CD4-positive, CD25-positive, alpha-beta regulatory T cell (primary cell): ENCODE results near the gene YEATS2. TPM values are rescaled to one million over a fixed set of nuclear protein-coding genes. Genes with fewer than 3 reads are reported as not detected.
A peak's percentile ranks its signal among the peaks of the same experiment; 100 is the strongest.

Experiments used
- ATAC-seq, 2 donors: fragments of 150-1000 bp; cut with Tn5 transposase; one replicate each; pipeline ENCODE4 v1.10.0; 2021; ENCODE audit warnings: low read depth in 2 of 2, moderate number of reproducible peaks in 2 of 2, moderate library complexity in 1 of 2
- DNase-seq, 3 donors: peaks; one replicate each; pipeline versions ENCODE4 v3.0.0 to v3.0.0-alpha.2; 2012 to 2022; ENCODE audit warnings: mixed read lengths in 1 of 3
- H3K27ac ChIP-seq: one replicate; pipeline ENCODE4 v1.7.0; 2013; ENCODE audit warnings: mild to moderate bottlenecking, low read length; ENCODE audit not compliant: insufficient read depth, poor library complexity, severe bottlenecking
- H3K27me3 ChIP-seq: one replicate; pipeline ENCODE4 v1.7.0; 2013; ENCODE audit warnings: low read length; ENCODE audit not compliant: control insufficient read depth, insufficient read depth
- H3K36me3 ChIP-seq: one replicate; pipeline ENCODE4 v1.7.0; 2013; ENCODE audit warnings: mild to moderate bottlenecking, low read length, moderate library complexity; ENCODE audit not compliant: control insufficient read depth, insufficient read depth
- H3K4me1 ChIP-seq: 2 replicates; pipeline ENCODE4 v1.7.0; 2013; ENCODE audit warnings: mild to moderate bottlenecking, low read length; ENCODE audit not compliant: insufficient read depth, control insufficient read depth, poor library complexity, severe bottlenecking
- H3K4me3 ChIP-seq: one replicate; pipeline ENCODE4 v1.7.0; 2013; ENCODE audit warnings: low read depth, mild to moderate bottlenecking, low read length, moderate library complexity
- H3K9me3 ChIP-seq, 2 experiments: 1 replicate in 1 of 2; 2 replicates in 1 of 2; pipeline ENCODE4 v1.7.0; 2013; ENCODE audit warnings: low read length in 2 of 2, mild to moderate bottlenecking in 1 of 2, moderate library complexity in 1 of 2; ENCODE audit not compliant: control insufficient read depth in 2 of 2
- H3K27ac Mint-ChIP-seq, 3 donors: one replicate each; pipeline ENCODE4 v1.8.0; 2020 to 2022; ENCODE audit warnings: mild to moderate bottlenecking in 3 of 3, mixed read lengths in 3 of 3, moderate library complexity in 2 of 3
- H3K27me3 Mint-ChIP-seq: one replicate; pipeline ENCODE4 v1.8.0; 2022; ENCODE audit warnings: mild to moderate bottlenecking, mixed read lengths
- H3K36me3 Mint-ChIP-seq: one replicate; pipeline ENCODE4 v1.8.0; 2020; ENCODE audit warnings: mixed read lengths
- H3K4me1 Mint-ChIP-seq, 4 donors: one replicate each; pipeline ENCODE4 v1.8.0; 2020 to 2022; ENCODE audit warnings: mixed read lengths in 4 of 4, mild to moderate bottlenecking in 1 of 4
- H3K4me3 Mint-ChIP-seq, 4 donors: one replicate each; pipeline ENCODE4 v1.8.0; 2020 to 2022; ENCODE audit warnings: mild to moderate bottlenecking in 4 of 4, mixed read lengths in 4 of 4, moderate library complexity in 3 of 4
- H3K9me3 Mint-ChIP-seq, 7 donors: one replicate each; pipeline ENCODE4 v1.8.0; 2020 to 2022; ENCODE audit warnings: mixed read lengths in 7 of 7, mild to moderate bottlenecking in 3 of 7, moderate library complexity in 2 of 7
- polyA plus RNA-seq, 4 donors: library from polyadenylated mRNA; unstranded; fragments of 300-500 nt; fragmentation: Illumina TruSeq; gene quantifications; one replicate each; pipeline ENCODE4 v1.2.3, GENCODE V29; 2021
- total RNA-seq: library from RNA; stranded (reverse); gene quantifications from one replicate; pipeline ENCODE4 v1.2.3, GENCODE V29; 2022

YEATS2 gene
- total and polyA plus RNA-seq, 5 donors from 2014 or later, result 2.6 to 31.8 (median 3.5) TPM

DNA sequence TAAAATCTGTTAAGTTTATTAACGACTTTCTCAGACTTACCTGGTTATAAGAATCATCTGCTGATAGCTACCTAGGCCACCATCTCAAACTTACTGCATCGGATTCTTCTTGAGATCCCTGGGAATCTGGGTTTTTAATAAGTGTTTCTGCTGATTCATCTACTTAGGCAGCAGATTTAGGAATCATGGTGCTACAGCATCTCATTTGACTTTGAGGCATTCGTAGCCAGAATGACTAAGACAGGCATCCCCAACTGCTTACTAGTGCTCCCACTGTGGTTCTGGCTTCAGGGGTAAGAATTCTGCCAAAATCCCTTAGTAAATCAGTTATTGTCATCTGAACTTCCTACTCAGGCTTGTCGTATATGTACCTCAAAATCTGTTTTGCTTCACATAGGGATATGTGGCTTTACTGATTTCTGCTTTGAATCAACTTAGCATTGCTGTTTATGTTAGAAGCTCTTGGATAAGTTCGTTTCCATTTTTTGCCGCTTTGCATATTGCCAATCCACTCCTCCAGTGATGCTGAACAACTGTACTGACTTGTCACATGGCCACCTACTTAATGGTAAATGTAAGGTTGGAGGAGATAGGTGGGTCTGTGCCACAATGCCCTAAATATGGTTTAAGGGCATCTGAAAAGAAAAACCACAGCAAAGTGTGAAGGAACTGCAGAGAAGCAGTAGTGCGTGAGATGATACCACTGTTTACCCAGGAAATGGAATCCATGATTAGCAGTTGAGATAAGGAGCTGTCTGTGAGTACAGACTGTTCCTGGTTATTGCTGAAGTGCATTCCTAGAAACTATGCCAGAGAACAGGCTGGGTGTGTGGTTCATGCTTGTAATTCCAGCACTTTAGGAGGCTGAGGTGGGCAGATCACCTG is 67.5 kb downstream of the YEATS2 start:
- ATAC-seq, result no peak
- H3K27me3 ChIP-seq, result no peaks in the 10 kb centered on the region
- H3K27me3 Mint-ChIP-seq, result no peaks in the 10 kb centered on the region
- no peak overlapping the region for H3K4me3 ChIP-seq
- H3K27ac Mint-ChIP-seq, result peak overlapping the region; percentile 24 to 79 (median 55)
- H3K9me3 Mint-ChIP-seq, result peaks cover 0 to 1% (median 0%) of the 10 kb centered on the region in 7 donors
- H3K4me1 ChIP-seq, result no peaks in the 10 kb centered on the region
- H3K36me3 ChIP-seq, result peaks cover 27% of the 10 kb centered on the region
- DNase-seq, result no peak
- H3K36me3 Mint-ChIP-seq, result peaks cover 25% of the 10 kb centered on the region
- no peaks in the 10 kb centered on the region for H3K9me3 ChIP-seq
- no peak overlapping the region for H3K27ac ChIP-seq
- H3K4me1 Mint-ChIP-seq, result peaks cover 0 to 4% (median 2%) of the 10 kb centered on the region in 4 donors
- no peak overlapping the region for H3K4me3 Mint-ChIP-seq

DNA sequence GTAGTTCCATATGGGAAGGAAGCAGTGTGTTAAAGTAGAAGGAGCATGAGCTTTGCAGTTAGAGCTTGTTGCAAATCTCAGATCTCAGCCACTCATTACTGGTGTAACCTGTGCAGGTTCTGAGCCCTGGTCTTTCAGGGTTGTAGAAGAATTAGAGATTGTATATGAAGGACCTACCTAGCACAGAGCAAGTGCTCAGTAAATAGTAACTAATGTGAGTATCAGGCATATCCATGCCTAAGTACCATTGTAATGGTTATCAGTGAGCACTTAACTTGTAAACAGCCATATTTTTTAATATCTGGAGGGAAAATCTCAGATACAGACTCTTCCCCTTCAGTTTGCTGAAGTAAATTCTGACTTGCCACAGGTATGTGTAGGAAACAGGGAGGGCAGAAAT is 68.5 kb downstream of the YEATS2 start:
- no peak overlapping the region for H3K27ac ChIP-seq
- H3K4me3 ChIP-seq, result no peak overlapping the region
- Mint-ChIP-seq H3K36me3 (peaks cover 26% of the 10 kb centered on the region), H3K4me1 (peaks cover 0 to 4% (median 2%) of the 10 kb centered on the region in 4 donors), H3K27me3 (no peaks in the 10 kb centered on the region), H3K4me3 (no peak overlapping the region), H3K27ac (peak overlapping the region; percentile 20 to 90 (median 55)), H3K9me3 (peaks cover 0 to 1% (median 0%) of the 10 kb centered on the region in 7 donors)
- no peaks in the 10 kb centered on the region for H3K27me3 ChIP-seq
- H3K36me3 ChIP-seq, result peaks cover 25% of the 10 kb centered on the region
- no peaks in the 10 kb centered on the region for H3K4me1 ChIP-seq
- DNase-seq (no peak), ATAC-seq (no peak)
- no peaks in the 10 kb centered on the region for H3K9me3 ChIP-seq

DNA sequence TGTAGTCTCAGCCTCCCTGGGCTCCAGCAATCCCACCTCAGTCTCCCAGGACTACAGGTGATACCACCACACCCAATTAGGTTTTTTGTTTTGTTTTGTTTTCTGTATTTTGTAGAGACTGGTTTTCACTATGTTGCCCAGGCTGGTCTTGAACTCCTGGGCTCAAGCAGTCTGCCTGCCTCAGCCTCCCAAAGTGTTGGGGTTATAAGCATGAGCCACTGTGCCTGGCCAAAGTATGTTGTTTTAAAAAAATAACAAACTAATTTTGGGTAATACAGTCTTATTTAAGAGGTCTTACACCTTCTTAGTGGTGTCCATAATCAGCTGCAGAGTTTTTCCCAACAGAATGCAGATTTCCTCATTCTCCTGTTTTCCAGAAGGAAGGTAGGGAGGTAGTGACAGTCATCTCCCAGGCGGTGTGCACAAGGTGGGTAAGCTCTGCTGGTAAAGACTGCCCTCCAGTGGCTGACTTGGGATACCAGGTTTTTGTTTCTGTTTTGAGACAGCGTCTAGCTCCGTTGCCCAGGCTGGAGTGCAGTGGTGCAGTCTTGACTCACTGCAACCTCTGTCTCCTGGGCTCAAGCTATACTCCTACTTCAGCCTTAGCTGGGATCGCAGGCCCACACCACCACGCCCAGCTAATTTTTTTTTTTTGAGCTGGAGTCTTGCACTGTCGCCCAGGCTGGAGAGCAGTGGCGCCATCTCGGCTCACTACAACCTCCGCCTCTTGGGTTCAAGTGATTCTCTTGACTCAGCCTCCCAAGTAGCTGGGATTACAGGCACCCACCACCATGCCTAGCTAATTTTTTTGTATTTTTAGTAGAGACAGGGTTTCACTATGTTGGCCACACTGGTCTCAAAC is 69.4 kb downstream of the YEATS2 start:
- no peak overlapping the region for H3K4me3 ChIP-seq
- peaks cover 0 to 1% (median 0%) of the 10 kb centered on the region in 7 donors for H3K9me3 Mint-ChIP-seq
- H3K4me1 Mint-ChIP-seq, result peaks cover 0 to 4% (median 2%) of the 10 kb centered on the region in 4 donors
- peak overlapping the region; percentile 20 to 66 (median 25) for H3K27ac Mint-ChIP-seq
- peak; percentile 82 to 85 for ATAC-seq
- H3K27ac ChIP-seq, result no peak overlapping the region
- no peaks in the 10 kb centered on the region for H3K27me3 ChIP-seq
- peak; percentile 61 to 77 (median 71) for DNase-seq
- H3K9me3 ChIP-seq, result no peaks in the 10 kb centered on the region
- no peaks in the 10 kb centered on the region for H3K27me3 Mint-ChIP-seq
- peaks cover 23% of the 10 kb centered on the region for H3K36me3 Mint-ChIP-seq
- no peak overlapping the region for H3K4me3 Mint-ChIP-seq
- peaks cover 20% of the 10 kb centered on the region for H3K36me3 ChIP-seq
- H3K4me1 ChIP-seq, result no peaks in the 10 kb centered on the region

DNA sequence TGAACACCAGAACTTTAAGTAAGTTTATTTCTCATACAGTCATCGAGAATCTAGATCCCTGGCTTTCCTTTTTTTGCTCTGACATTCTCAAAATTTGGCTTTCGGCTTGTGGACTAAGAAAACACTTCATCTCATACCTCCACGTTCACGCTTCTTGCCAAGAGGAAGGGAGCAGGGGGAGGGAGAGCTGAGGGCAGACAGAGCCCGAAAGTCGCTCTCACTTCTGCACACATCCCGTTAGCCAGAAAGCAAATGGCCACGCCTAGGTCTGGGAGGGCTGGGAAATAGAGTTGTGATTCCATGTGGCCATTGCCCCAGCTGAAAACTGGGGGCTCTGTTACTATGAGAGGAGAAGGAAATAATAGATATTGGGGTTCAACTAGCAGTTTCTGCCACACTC is 70.5 kb downstream of the YEATS2 start:
- H3K9me3 Mint-ChIP-seq, result peaks cover 0 to 1% (median 0%) of the 10 kb centered on the region in 7 donors
- Histone ChIP-seq H3K27ac (no peak overlapping the region), H3K4me1 (no peaks in the 10 kb centered on the region), H3K9me3 (no peaks in the 10 kb centered on the region), H3K4me3 (no peak overlapping the region), H3K27me3 (no peaks in the 10 kb centered on the region), H3K36me3 (peaks cover 20% of the 10 kb centered on the region)
- ATAC-seq, result no peak
- peaks cover 0 to 4% (median 2%) of the 10 kb centered on the region in 4 donors for H3K4me1 Mint-ChIP-seq
- H3K27ac Mint-ChIP-seq, result peak overlapping the region in 1 of 3 donors; percentile 35
- no peaks in the 10 kb centered on the region for H3K27me3 Mint-ChIP-seq
- no peak for DNase-seq
- H3K4me3 Mint-ChIP-seq, result no peak overlapping the region
- H3K36me3 Mint-ChIP-seq, result peaks cover 18% of the 10 kb centered on the region

DNA sequence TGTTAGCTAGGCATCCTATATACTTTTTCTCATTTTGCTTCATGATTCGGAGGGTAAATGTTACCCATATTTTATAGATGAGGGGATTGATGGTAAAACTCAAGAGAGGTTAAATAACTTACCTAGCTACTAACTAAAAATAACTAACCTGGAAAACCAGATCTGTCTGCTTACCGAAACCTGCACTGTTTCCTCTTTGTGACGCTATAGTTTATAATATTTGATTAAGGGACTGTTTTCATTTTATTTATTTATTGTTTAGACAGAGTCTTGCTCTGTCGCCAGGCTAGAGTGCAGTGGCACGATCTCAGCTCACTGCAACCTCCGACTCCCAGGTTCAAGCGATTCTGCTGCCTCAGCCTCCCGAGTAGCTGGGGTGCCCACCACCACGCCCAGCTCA is 71.9 kb downstream of the YEATS2 start:
- Mint-ChIP-seq H3K27ac (no peak overlapping the region), H3K4me1 (peaks cover 0 to 4% (median 2%) of the 10 kb centered on the region in 4 donors), H3K4me3 (no peak overlapping the region), H3K27me3 (no peaks in the 10 kb centered on the region), H3K36me3 (peaks cover 24% of the 10 kb centered on the region), H3K9me3 (peaks cover 0 to 1% (median 0%) of the 10 kb centered on the region in 7 donors)
- DNase-seq (no peak), ATAC-seq (no peak)
- Histone ChIP-seq H3K27me3 (no peaks in the 10 kb centered on the region), H3K36me3 (peaks cover 27% of the 10 kb centered on the region), H3K4me3 (no peak overlapping the region), H3K27ac (no peak overlapping the region), H3K9me3 (no peaks in the 10 kb centered on the region), H3K4me1 (no peaks in the 10 kb centered on the region)

DNA sequence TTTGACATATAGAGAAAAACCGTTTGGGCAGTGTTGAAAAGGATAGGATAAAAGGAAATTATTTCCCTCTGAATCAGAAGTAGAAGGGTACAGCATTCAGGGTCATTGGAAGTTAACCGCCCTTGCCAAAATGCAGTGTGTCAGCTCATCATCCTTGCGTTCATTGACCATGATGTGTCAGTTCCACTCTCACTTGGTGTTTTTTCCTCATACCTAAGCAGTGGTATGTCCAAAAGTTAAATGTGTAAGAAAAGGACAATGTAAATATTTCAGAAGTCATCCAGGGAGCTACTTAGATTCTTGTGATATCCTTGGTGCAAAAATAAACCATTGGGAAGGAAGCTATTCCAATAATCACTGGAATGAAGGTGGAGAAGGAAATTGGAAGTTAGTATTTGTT is 77.0 kb downstream of the YEATS2 start:
- Histone ChIP-seq H3K27ac (no peak overlapping the region), H3K9me3 (no peaks in the 10 kb centered on the region), H3K36me3 (peaks cover 62% of the 10 kb centered on the region), H3K4me3 (no peak overlapping the region), H3K27me3 (no peaks in the 10 kb centered on the region), H3K4me1 (no peaks in the 10 kb centered on the region)
- DNase-seq (no peak), ATAC-seq (no peak)
- Mint-ChIP-seq H3K4me1 (peaks cover 0 to 3% (median 0%) of the 10 kb centered on the region in 4 donors), H3K36me3 (peaks cover 42% of the 10 kb centered on the region), H3K4me3 (no peak overlapping the region), H3K27me3 (no peaks in the 10 kb centered on the region), H3K9me3 (no peaks in the 10 kb centered on the region), H3K27ac (no peak overlapping the region)

DNA sequence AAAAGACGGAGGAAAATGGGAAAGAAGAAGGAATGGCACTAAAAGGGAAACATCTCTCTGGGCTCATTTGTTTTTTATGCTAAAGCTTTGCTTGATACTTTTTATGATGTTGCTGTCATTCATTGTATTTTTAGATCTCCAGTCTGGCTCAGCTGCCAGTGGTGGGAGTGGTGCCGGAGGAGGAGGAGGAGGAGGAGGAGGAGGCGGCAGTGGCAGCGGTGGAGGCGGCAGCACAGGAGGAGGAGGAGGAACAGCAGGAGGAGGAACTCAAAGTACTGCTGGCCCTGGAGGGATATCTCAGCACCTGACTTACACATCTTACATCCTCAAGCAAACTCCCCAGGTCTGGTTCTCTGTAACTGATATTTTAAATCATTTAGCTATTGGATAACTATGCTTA is 78.2 kb downstream of the YEATS2 start:
- H3K4me3 Mint-ChIP-seq, result no peak overlapping the region
- Histone ChIP-seq H3K4me3 (no peak overlapping the region), H3K27ac (no peak overlapping the region), H3K4me1 (no peaks in the 10 kb centered on the region), H3K27me3 (no peaks in the 10 kb centered on the region), H3K36me3 (peaks cover 72% of the 10 kb centered on the region), H3K9me3 (no peaks in the 10 kb centered on the region)
- H3K4me1 Mint-ChIP-seq, result peaks cover 0 to 3% (median 0%) of the 10 kb centered on the region in 4 donors
- ATAC-seq (no peak), DNase-seq (no peak)
- no peaks in the 10 kb centered on the region for H3K9me3 Mint-ChIP-seq
- H3K36me3 Mint-ChIP-seq, result peaks cover 47% of the 10 kb centered on the region
- H3K27ac Mint-ChIP-seq, result peak overlapping the region in 1 of 3 donors; percentile 56
- H3K27me3 Mint-ChIP-seq, result no peaks in the 10 kb centered on the region
